Measurements from ENCODE around the gene BDKRB2. TPM values are rescaled to one million over a fixed set of nuclear protein-coding genes. Genes with fewer than 3 reads are reported as not detected.

Gene BDKRB2
- total RNA-seq, 1 experiment from 2014 or later, result 0.49 TPM

- Histone ChIP-seq H3K27ac (ENCODE audit: low read depth, low read length) (no peak overlapping the region), H3K79me2 (ENCODE audit: insufficient read depth, low read length) (no peaks in the 10 kb centered on the region), H4K20me1 (ENCODE audit: insufficient read depth) (no peaks in the 10 kb centered on the region), H3K27me3 (ENCODE audit: insufficient read depth, low read length) (no peaks in the 10 kb centered on the region), H2AFZ (ENCODE audit: low read depth, low read length, poor library complexity, severe bottlenecking) (no peak overlapping the region), H3K4me3 (replicated peaks in 1 of 2; ENCODE audit: low read depth in 1 of 2, low read length in 2 of 2) (no peak overlapping the region), H3K4me1 (ENCODE audit: control insufficient read depth in 1 of 2, insufficient read depth in 2 of 2, low read length in 2 of 2) (no peaks in the 10 kb centered on the region; a peak in 1 of 4 replicates), H3K9me3 (ENCODE audit: control insufficient read depth in 1 of 2, insufficient read depth in 1 of 2, low read depth in 1 of 2, low read length in 2 of 2) (no peaks in the 10 kb centered on the region), H3K9ac (ENCODE audit: low read length) (no peak overlapping the region), H3K36me3 (ENCODE audit: control insufficient read depth in 1 of 2, insufficient read depth in 2 of 2, low read length in 2 of 2) (no peaks in the 10 kb centered on the region), H3K4me2 (ENCODE audit: low read length) (no peak overlapping the region), H3K9me2 (ENCODE audit: insufficient read depth) (no peaks in the 10 kb centered on the region)
- DNase-seq (ENCODE audit: low read depth, low spot score) (no peak), ATAC-seq (no peak)
- intact Hi-C loops (cut with micrococcal nuclease), result no loop called here
- BruUV-seq (replicated peaks), result no TSS peak
- CTCF ChIA-PET, result no interaction called here
- POLR2A ChIA-PET, result no interaction called here
- no peak for TF ChIP-seq POLR2A (IDR thresholded peaks at IDR 0.05; ENCODE audit: borderline replicate concordance, extremely low read depth, insufficient read depth, insufficient read length)
- TF ChIP-seq, protein P1, sequence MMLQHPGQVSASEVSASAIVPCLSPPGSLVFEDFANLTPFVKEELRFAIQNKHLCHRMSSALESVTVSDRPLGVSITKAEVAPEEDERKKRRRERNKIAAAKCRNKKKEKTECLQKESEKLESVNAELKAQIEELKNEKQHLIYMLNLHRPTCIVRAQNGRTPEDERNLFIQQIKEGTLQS (IDR thresholded peaks at IDR 0.05), result no peak
- no peak for TF ChIP-seq EGR1 (IDR thresholded peaks at IDR 0.05; ENCODE audit: low read depth)
- RAD21 ChIA-PET (ENCODE audit: low non-redundant PET in 1 of 2, low total read pairs in 2 of 2, uncharacterized antibody in 2 of 2, unreplicated experiment in 2 of 2), result no interaction called here
Observed at GRCh38 chr14:96212896-96213295, 8.3 kb downstream of the BDKRB2 start.

DNA sequence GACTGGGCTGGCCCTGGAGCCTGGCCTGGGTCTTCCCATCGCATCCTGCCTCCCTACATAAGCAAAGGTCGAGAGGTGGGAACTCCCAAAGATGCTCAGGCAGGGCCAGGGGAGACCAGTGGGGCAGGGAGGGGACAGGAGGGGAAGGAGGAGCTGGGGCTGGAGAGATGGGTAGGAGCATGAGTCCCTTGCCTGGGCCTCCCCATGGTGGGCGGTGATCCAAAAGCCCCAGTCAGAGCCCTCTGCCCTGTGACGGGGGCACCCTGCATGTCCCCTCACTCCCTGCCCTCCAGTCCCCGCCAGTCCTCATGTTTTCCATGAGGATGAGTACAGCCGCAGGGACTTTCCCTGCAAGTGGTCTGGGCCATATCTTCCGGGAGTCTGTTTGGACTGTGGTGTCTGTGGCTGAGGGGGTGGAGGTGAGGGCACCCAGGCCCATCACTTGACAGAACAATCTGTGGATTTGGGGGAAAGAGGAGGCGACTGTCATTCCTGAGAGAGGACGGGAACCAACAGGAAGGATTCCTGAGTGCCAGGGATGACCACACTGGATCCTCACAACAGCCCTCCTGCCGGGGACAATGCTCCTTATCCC lies 9.3 kb downstream of the BDKRB2 start:
- ChIA-PET CTCF (no interaction called here), RAD21 (ENCODE audit: low non-redundant PET in 1 of 2, low total read pairs in 2 of 2, uncharacterized antibody in 2 of 2, unreplicated experiment in 2 of 2) (no interaction called here), POLR2A (no interaction called here)
- no TSS peak for BruUV-seq (replicated peaks)
- no peaks in the 10 kb centered on the region; a peak in 1 of 4 replicates for H3K4me1 ChIP-seq (ENCODE audit: control insufficient read depth in 1 of 2, insufficient read depth in 2 of 2, low read length in 2 of 2)
- H2AFZ ChIP-seq (ENCODE audit: low read depth, low read length, poor library complexity, severe bottlenecking), result no peak overlapping the region
- ATAC-seq (no peak), DNase-seq (ENCODE audit: low read depth, low spot score) (no peak)
- no peaks in the 10 kb centered on the region for H3K79me2 ChIP-seq (ENCODE audit: insufficient read depth, low read length)
- no peak overlapping the region for H3K4me2 ChIP-seq (ENCODE audit: low read length)
- no peaks in the 10 kb centered on the region for H3K9me2 ChIP-seq (ENCODE audit: insufficient read depth)
- H3K27ac ChIP-seq (ENCODE audit: low read depth, low read length), result no peak overlapping the region
- no peak for TF ChIP-seq ZFX (IDR thresholded peaks at IDR 0.05)
- no peak for TF ChIP-seq CEBPB (IDR thresholded peaks at IDR 0.05; ENCODE audit: low read depth)
- TF ChIP-seq CBX3 (IDR thresholded peaks at IDR 0.05; ENCODE audit: low read depth), result no peak
- no peak for TF ChIP-seq EZH2phosphoT487 (IDR thresholded peaks at IDR 0.05; ENCODE audit: borderline replicate concordance)
- TF ChIP-seq SRF (IDR thresholded peaks at IDR 0.05; ENCODE audit: low read depth), result no peak
- TF ChIP-seq, protein P1 (IDR thresholded peaks at IDR 0.05), result no peak
- no peaks in the 10 kb centered on the region for H4K20me1 ChIP-seq (ENCODE audit: insufficient read depth)
- no peaks in the 10 kb centered on the region for H3K27me3 ChIP-seq (ENCODE audit: insufficient read depth, low read length)
- H3K9me3 ChIP-seq (ENCODE audit: control insufficient read depth in 1 of 2, insufficient read depth in 1 of 2, low read depth in 1 of 2, low read length in 2 of 2), result no peaks in the 10 kb centered on the region
- intact Hi-C loops (cut with micrococcal nuclease), result no loop called here
- no peak overlapping the region for H3K4me3 ChIP-seq (replicated peaks in 1 of 2; ENCODE audit: low read depth in 1 of 2, low read length in 2 of 2)
- no peaks in the 10 kb centered on the region for H3K36me3 ChIP-seq (ENCODE audit: control insufficient read depth in 1 of 2, insufficient read depth in 2 of 2, low read length in 2 of 2)
- H3K9ac ChIP-seq (ENCODE audit: low read length), result no peak overlapping the region

Measured in HCT116 (cell line).